Astrocyte (in vitro differentiated cells and primary cell): ENCODE measurements around the gene HNRNPU. TPM values are rescaled to one million over a fixed set of nuclear protein-coding genes. Genes with fewer than 3 reads are reported as not detected.

Experiments
- DNase-seq: peaks from one replicate; pipeline ENCODE4 v3.0.0-alpha.2; 2010; ENCODE audit warnings: low read depth
- FAIRE-seq: peaks from 2 replicates; lab custom pipeline; 2011; peaks lifted over from hg19 to GRCh38; lab: Jason Lieb, UNC
- H2AFZ ChIP-seq: 2 replicates; pipeline ENCODE4 v1.6.0; 2012; ENCODE audit warnings: low read depth, low read length, inconsistent platforms
- H3K27ac ChIP-seq: 2 replicates; pipeline ENCODE4 v1.5.1; 2011; ENCODE audit warnings: low read depth, low read length, inconsistent platforms
- H3K27me3 ChIP-seq: 2 replicates; pipeline ENCODE4 v1.6.0; 2011; ENCODE audit warnings: low read length, inconsistent platforms; ENCODE audit not compliant: insufficient read depth
- H3K36me3 ChIP-seq: 2 replicates; pipeline ENCODE4 v1.5.1; 2011; ENCODE audit warnings: low read length, inconsistent platforms; ENCODE audit not compliant: insufficient read depth
- H3K4me1 ChIP-seq: 2 replicates; pipeline ENCODE4 v1.5.1; 2011; ENCODE audit warnings: low read length, inconsistent platforms; ENCODE audit not compliant: insufficient read depth
- H3K4me2 ChIP-seq: 2 replicates; pipeline ENCODE4 v1.6.0; 2012; ENCODE audit warnings: low read length, inconsistent platforms
- H3K4me3 ChIP-seq: 2 replicates; pipeline ENCODE4 v1.5.1; 2011; ENCODE audit warnings: low read depth, mild to moderate bottlenecking, low read length, inconsistent platforms; ENCODE audit not compliant: insufficient read depth
- H3K79me2 ChIP-seq: 2 replicates; pipeline ENCODE4 v1.6.0; 2012; ENCODE audit warnings: mild to moderate bottlenecking, low read length, inconsistent platforms; ENCODE audit not compliant: insufficient read depth
- H3K9ac ChIP-seq: 2 replicates; pipeline ENCODE4 v1.6.0; 2012; ENCODE audit warnings: mild to moderate bottlenecking, low read length, inconsistent platforms
- H3K9me3 ChIP-seq: 2 replicates; pipeline ENCODE4 v1.5.1; 2012; ENCODE audit warnings: low read depth, mild to moderate bottlenecking, low read length, inconsistent platforms; ENCODE audit not compliant: insufficient read depth
- H4K20me1 ChIP-seq: 2 replicates; pipeline ENCODE4 v1.6.0; 2012; ENCODE audit warnings: low read length, inconsistent platforms; ENCODE audit not compliant: insufficient read depth
- H3K27ac Mint-ChIP-seq: one replicate; pipeline ENCODE4 v1.8.0; 2021; ENCODE audit warnings: mild to moderate bottlenecking, mixed read lengths; ENCODE audit not compliant: unreplicated experiment
- H3K27me3 Mint-ChIP-seq: one replicate; pipeline ENCODE4 v1.8.0; 2021; ENCODE audit warnings: low read depth, mixed read lengths; ENCODE audit not compliant: unreplicated experiment
- H3K36me3 Mint-ChIP-seq: one replicate; pipeline ENCODE4 v1.8.0; 2021; ENCODE audit warnings: low read depth, mixed read lengths; ENCODE audit not compliant: unreplicated experiment
- H3K4me1 Mint-ChIP-seq: one replicate; pipeline ENCODE4 v1.8.0; 2021; ENCODE audit warnings: low read depth, mixed read lengths; ENCODE audit not compliant: unreplicated experiment
- H3K4me3 Mint-ChIP-seq: one replicate; pipeline ENCODE4 v1.8.0; 2021; ENCODE audit warnings: mild to moderate bottlenecking, moderate library complexity, mixed read lengths; ENCODE audit not compliant: unreplicated experiment
- H3K9me3 Mint-ChIP-seq: one replicate; pipeline ENCODE4 v1.8.0; 2021; ENCODE audit warnings: mild to moderate bottlenecking, mixed read lengths; ENCODE audit not compliant: unreplicated experiment
- CTCF ChIP-seq: IDR thresholded peaks from 2 replicates; pipeline ENCODE4 v1.5.1; 2011; ENCODE audit warnings: low read depth, mild to moderate bottlenecking, inconsistent platforms, low read length, moderate library complexity; ENCODE audit not compliant: insufficient read depth
- EZH2 ChIP-seq: IDR thresholded peaks from 2 replicates; pipeline ENCODE4 v1.6.1; 2012; ENCODE audit warnings: mild to moderate bottlenecking, low read length, inconsistent platforms; ENCODE audit not compliant: insufficient read depth
- total RNA-seq: library from RNA; stranded (reverse); gene quantifications from 2 replicates; pipeline ENCODE4 v1.2.1, GENCODE V29; 2021

HNRNPU gene
- total RNA-seq, 1 donor from 2014 or later, result 289 TPM

GRCh38 chr1:244826712-244827111 is 37.6 kb downstream of the HNRNPU start:
- Mint-ChIP-seq H3K27ac (no peak overlapping the region), H3K4me1 (no peaks in the 10 kb centered on the region), H3K27me3 (peaks cover 3% of the 10 kb centered on the region), H3K36me3 (peaks cover 2% of the 10 kb centered on the region), H3K4me3 (no peak overlapping the region), H3K9me3 (peaks cover 3% of the 10 kb centered on the region)
- no peaks in the 10 kb centered on the region for H3K79me2 ChIP-seq
- H4K20me1 ChIP-seq, result no peaks in the 10 kb centered on the region
- no peak overlapping the region for H3K9ac ChIP-seq
- no peaks in the 10 kb centered on the region for H3K27me3 ChIP-seq
- H3K4me1 ChIP-seq, result no peaks in the 10 kb centered on the region
- TF ChIP-seq CTCF, result no peak
- no peak for TF ChIP-seq EZH2
- H3K9me3 ChIP-seq, result no peaks in the 10 kb centered on the region
- no peak overlapping the region for H2AFZ ChIP-seq
- H3K36me3 ChIP-seq, result no peaks in the 10 kb centered on the region
- no peak overlapping the region for H3K4me3 ChIP-seq
- DNase-seq (no peak), FAIRE-seq (no peak)
- no peak overlapping the region for H3K27ac ChIP-seq
- H3K4me2 ChIP-seq, result no peak overlapping the region

- H3K9me3 ChIP-seq, result no peaks in the 10 kb centered on the region
- Mint-ChIP-seq H3K36me3 (no peaks in the 10 kb centered on the region), H3K4me1 (peaks cover 8% of the 10 kb centered on the region), H3K4me3 (no peak overlapping the region), H3K27ac (no peak overlapping the region), H3K27me3 (peaks cover 3% of the 10 kb centered on the region), H3K9me3 (peaks cover 3% of the 10 kb centered on the region)
- DNase-seq (no peak), FAIRE-seq (no peak)
- no peak overlapping the region for H2AFZ ChIP-seq
- H3K36me3 ChIP-seq, result no peaks in the 10 kb centered on the region
- no peak overlapping the region for H3K4me2 ChIP-seq
- H3K79me2 ChIP-seq, result no peaks in the 10 kb centered on the region
- H3K4me1 ChIP-seq, result peaks cover 6% of the 10 kb centered on the region
- no peaks in the 10 kb centered on the region for H3K27me3 ChIP-seq
- no peaks in the 10 kb centered on the region for H4K20me1 ChIP-seq
- no peak overlapping the region for H3K4me3 ChIP-seq
- TF ChIP-seq CTCF (no peak), EZH2 (no peak)
- H3K9ac ChIP-seq, result no peak overlapping the region
- H3K27ac ChIP-seq, result no peak overlapping the region
Measured at GRCh38 chr1:244822878-244823277, 41.5 kb downstream of the HNRNPU start.

- no peak for FAIRE-seq
- Mint-ChIP-seq H3K4me1 (peaks cover 8% of the 10 kb centered on the region), H3K9me3 (peaks cover 3% of the 10 kb centered on the region), H3K4me3 (no peak overlapping the region), H3K36me3 (no peaks in the 10 kb centered on the region), H3K27ac (no peak overlapping the region), H3K27me3 (peaks cover 3% of the 10 kb centered on the region)
- Histone ChIP-seq H3K79me2 (no peaks in the 10 kb centered on the region), H3K27me3 (no peaks in the 10 kb centered on the region), H3K9me3 (no peaks in the 10 kb centered on the region), H3K4me2 (no peak overlapping the region), H3K9ac (no peak overlapping the region), H3K4me1 (peaks cover 6% of the 10 kb centered on the region), H3K4me3 (no peak overlapping the region), H3K36me3 (no peaks in the 10 kb centered on the region), H4K20me1 (no peaks in the 10 kb centered on the region), H2AFZ (no peak overlapping the region), H3K27ac (no peak overlapping the region)
- TF ChIP-seq CTCF, result no peak
- no peak for TF ChIP-seq EZH2
- no peak for DNase-seq
Measured at GRCh38 chr1:244821134-244821533, 43.2 kb downstream of the HNRNPU start.
